GM21528 (cell line): ENCODE measurements around the gene RCAN1.
"Not testable (repeated sequence)": the region's sequence is repeated elsewhere in the genome, so short reads cannot be mapped to it uniquely, and the experiment has no call there.

Experiments
- ATAC-seq: cut with Tn5 transposase; IDR thresholded peaks from one replicate; pipeline ENCODE4 v1.9.1; 2021; ENCODE audit warnings: mild to moderate bottlenecking, moderate library complexity; ENCODE audit not compliant: unreplicated experiment, low FRiP score

RCAN1 gene

DNA sequence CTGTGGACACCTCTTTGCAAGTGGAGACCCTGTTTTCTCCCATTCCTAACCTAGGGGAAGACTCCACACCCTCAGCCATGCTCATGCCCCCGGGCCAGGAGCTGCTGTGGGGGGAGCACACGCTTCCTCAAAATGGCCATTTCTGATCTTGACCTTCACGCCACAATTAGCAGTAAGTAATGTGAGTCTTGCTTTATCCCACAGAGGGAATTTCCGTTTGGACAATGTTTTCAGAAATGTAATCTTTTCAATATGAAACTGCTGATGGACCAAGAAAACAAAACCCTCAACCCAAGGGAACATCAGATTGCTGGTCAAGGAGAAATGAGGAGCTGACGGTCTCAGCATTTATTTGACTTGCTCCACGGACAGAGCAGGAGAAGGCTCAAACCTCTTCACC, 94.6 kb downstream of the RCAN1 start:
- no peak for ATAC-seq

- no peak for ATAC-seq
Measured at GRCh38 chr21:34519694-34520093, 95.2 kb downstream of the RCAN1 start.

- no peak for ATAC-seq
Measured at GRCh38 chr21:34519016-34519415, 95.9 kb downstream of the RCAN1 start.

DNA sequence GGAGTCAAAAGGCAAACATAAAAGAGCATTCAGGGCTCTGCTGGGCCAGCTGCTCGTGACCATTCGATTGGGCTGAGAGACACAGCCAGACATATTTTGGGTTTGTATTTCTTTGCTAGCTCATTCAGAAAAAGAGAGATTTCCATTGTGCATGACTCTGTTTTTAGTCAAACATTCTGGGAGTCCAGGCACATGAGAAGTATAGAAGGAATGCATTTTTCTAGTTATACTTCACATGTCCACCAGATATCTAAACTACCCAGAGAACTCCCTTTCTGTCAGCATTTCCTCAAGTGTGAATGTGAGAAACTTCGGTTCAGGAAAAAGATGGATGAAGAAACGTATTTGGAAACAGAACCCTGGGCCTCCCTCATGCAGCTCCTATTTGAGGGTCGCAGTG, 96.6 kb downstream of the RCAN1 start:
- no peak for ATAC-seq

GRCh38 chr21:34517491-34518245, 97.2 kb downstream of the RCAN1 start:
- no peak for ATAC-seq

DNA sequence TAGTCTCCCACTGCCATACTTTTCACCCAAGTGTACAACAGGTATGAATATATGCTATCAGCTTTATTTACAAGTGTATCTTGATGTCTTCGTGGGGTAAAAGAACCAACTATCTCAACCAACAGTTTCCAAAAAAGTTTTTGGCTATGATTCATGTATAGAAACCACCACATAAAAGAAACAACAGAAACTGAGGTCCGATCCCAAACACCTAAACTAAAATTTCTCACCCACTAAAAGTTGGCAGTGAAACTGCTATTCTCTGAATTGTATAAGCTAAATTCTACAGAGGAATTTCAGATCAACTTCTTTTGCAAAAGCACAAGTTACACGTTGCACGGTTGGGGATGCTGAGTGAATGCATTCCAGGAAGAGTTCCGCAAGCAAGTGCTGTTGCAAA, 97.9 kb downstream of the RCAN1 start:
- no peak for ATAC-seq

GRCh38 chr21:34514576-34515115, 100.3 kb downstream of the RCAN1 start:
- ATAC-seq: no peak

GRCh38 chr21:34513129-34513675, 101.7 kb downstream of the RCAN1 start:
- ATAC-seq: no peak

DNA sequence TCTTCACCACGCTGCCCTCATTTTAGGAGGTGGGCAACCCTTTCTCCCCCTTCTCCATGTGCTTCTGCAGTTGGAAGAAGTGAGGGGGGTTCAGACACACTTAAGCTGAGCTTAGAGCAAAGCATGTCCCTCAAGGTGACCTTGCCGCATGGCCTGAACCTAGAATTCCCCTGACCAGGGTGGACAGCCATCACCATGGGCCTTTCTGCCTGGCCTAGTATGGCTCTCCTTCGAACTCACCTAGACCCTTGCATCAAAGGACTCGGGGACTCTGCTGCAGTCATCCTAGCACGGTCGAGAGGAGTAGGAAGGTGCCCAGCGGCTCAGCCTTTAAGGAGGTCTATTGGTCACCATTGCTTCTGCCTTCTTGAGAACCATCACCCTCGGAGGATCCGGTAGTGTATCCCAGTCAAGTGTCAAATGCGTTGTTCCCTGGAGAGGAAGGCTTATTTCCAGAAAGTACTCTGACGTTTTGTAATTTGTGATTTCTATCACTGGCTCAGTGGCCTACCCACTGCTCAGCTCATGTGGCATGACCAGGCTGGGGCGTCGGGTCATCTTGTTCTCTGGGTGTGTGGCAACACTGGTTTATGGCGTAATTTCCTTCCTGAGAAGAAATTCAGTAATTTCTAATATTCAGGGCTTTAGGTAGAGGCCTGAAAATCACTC, 103.0 kb downstream of the RCAN1 start, which contains the start of gene KCNE1:
Gene KCNE1 (minus strand): TSS at position 424 of the 669 bp plus-strand sequence. CDS start 62,576 bp downstream, outside the sequence.
- no peak for ATAC-seq

- ATAC-seq: no peak
Measured at GRCh38 chr21:34511181-34511580, 103.7 kb downstream of the RCAN1 start.

DNA sequence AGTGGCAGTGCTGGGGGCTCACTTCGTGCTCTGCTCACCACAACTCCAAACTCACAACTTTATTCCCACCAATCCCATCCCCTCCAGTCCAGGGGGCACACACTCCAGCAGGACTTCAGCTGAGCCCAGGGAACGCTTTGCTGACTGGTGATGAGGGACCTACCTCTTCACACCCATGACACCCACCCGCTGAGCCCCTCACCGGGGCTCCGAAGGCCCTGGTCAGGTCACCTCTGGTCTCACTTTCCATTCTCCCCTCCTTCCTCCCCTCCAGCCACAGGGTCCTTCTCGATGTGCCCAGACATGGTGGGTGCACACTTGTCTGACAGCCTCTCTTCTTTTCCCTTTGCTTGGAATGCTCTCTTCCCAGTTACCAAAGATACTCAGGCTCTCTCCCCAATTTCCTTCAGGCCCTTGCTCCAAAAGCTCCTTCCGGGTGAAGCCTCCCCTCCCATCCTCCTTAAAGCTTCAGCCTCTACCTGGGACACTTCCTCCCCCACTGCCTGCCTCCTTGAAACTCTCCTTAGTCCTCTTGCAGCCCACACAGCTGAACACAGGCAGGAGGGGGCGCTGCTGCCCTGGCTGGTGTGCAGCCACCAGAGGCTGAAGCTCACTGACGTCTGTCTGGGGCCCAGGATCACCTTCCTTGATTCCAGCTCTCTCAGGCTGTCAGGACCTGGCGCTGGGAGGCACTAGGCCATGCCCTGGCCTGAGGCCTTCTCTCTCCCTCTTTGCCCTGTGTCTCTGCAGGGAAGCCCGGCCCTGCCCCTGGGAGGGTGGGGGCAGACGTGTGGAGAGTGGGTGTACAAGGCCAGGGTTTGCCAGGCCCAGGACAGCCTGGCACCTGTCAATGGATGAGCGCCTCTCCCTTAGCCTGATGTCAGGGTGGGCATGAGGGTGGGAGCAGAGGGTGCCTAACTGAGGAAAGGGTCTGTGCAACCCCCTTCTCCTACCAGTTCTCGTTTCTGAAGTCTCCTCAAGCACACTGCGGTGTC, 104.5 kb downstream of the RCAN1 start:
- no peak for ATAC-seq

DNA sequence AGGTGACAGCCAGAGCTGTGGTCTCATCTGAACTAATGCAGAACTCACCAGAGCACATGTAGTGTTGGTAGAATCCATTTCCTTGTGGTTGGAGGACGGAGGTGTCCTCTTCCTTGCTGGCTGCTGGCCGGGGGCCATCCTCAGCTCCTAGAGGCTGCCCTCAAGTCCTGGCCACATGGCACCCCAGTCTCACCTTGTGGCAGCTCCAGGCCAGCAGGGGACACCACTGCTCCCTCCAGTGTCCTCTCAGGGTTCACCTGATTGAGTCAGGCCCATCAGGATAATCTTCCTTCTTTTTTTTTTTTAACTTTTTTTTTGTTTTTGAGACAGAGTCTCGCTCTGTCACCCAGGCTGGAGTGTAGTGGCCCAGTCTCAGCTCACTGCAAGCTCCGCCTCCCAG, 105.8 kb downstream of the RCAN1 start:
- no peak for ATAC-seq

- no peak for ATAC-seq
Measured at GRCh38 chr21:34504595-34504994, 110.3 kb downstream of the RCAN1 start.

- no peak for ATAC-seq
Measured at GRCh38 chr21:34502480-34503106, 112.3 kb downstream of the RCAN1 start.

- no peak for ATAC-seq
Measured at GRCh38 chr21:34501716-34502115, 113.2 kb downstream of the RCAN1 start.

GRCh38 chr21:34500191-34500590, 114.7 kb downstream of the RCAN1 start:
- ATAC-seq: no peak

DNA sequence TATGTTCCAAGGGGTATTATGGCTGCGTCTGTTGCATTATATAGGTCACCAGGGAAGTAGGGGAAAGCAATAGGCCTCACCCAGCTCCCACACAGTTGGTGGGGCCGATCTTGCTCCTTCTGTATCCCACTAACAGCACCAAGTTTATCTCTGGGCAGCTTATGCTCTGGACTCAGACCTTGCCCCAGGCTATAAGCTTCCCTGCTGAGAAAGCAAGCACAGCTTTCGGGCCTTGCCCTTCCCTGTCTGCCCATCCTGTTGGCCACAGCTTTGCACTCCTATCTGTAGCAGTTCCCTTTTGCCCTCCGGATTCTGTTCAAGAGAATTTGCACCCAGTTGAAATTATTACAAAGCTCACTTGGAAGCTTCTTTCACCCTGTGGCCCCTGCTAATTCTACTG, 115.8 kb downstream of the RCAN1 start:
- no peak for ATAC-seq

DNA sequence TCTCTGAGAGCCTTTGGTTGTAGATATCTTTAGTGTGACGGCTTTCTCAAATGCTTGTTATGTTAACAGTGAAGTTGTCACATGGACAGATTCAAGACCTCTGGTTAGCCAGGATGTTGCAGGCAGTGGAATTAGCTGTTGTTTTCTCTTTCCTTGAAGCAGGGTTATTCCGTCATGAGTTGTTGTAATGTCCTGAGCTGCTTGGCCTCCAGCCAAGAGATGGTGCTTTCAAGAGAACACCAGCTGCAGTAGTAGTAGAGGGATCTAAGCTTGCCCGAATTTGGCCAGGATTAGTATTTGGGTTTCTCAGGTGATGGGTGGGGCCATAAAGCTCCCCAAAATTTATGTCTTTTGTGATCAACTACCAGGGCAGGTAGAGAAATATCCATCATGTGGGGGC, 116.3 kb downstream of the RCAN1 start:
- ATAC-seq: no peak

DNA sequence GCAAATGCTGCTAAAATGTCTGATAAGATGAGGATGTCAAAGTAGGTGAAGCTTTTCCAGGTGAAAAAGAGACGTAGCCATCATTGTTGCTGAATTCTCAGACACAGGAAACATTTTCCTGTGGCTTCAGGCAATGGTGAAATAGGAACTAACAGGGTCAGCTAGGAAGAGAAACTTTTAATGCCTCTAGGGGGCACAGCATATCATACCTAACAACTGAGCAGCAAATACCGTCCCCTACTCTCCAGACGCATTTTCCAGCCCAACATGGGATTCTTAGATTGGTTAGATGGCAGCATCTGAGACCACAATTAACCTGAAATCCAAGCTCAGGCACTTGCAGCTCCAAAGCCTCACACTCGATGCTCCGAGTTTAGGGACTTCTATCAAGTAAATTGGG, 131.1 kb downstream of the RCAN1 start:
- ATAC-seq: not testable (repeated sequence)

DNA sequence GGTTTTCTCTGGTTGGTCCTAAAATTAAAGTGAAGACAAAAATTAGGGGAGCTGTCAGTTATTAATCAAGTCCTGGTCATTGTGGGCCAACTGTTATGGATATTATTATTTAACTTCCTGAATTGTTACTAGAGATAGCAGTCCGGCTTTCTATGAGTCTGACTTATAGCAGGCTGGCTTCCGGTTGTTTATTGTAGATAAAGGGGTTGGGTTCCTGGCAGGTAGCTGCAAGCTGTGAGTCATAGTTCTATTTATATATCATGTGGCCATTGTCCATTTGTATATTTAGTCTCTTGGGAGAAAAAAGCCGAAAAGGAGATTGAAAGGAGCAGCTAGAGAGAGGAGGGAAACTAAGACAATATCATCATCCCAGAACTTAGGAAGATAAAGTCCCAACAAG, 131.5 kb downstream of the RCAN1 start:
- not testable (repeated sequence) for ATAC-seq
